Glomerular endothelial cell (primary cell): Measurements from ENCODE around the gene USH2A. TPM values are rescaled to one million over a fixed set of nuclear protein-coding genes. Genes with fewer than 3 reads are reported as not detected.
A peak's percentile ranks its signal among the peaks of the same experiment; 100 is the strongest.

Experiments
- DNase-seq: peaks from one replicate; pipeline ENCODE4 v3.0.0-alpha.2; 2011; ENCODE audit warnings: low read depth, low spot score; ENCODE audit errors: extremely low read depth
- total RNA-seq: library from RNA; depleted of rRNA; stranded (reverse); fragments of >200 nt; gene quantifications from 2 replicates; pipeline ENCODE4 v1.2.3, GENCODE V29; 2015

The USH2A gene
- total RNA-seq, 1 donor from 2014 or later, result not detected

GRCh38 chr1:215623162-215623561, 800.1 kb downstream of the USH2A start:
- no peak for DNase-seq

GRCh38 chr1:215617979-215618378, 805.3 kb downstream of the USH2A start:
- no peak for DNase-seq

- peak; percentile 10 for DNase-seq
These were observed 810.9 kb downstream of the USH2A start for GRCh38 chr1:215612391-215612790.

- no peak for DNase-seq
These were observed 814.6 kb downstream of the USH2A start for GRCh38 chr1:215608646-215609045.

GRCh38 chr1:215607412-215607811, 815.8 kb downstream of the USH2A start:
- no peak for DNase-seq

GRCh38 chr1:215606564-215607168, 816.6 kb downstream of the USH2A start:
- DNase-seq, result no peak

- DNase-seq, result no peak
These were observed 817.2 kb downstream of the USH2A start for GRCh38 chr1:215606036-215606435.

- DNase-seq, result no peak
These were observed 818.1 kb downstream of the USH2A start for GRCh38 chr1:215605011-215605621.

- no peak for DNase-seq
These were observed 819.9 kb downstream of the USH2A start for GRCh38 chr1:215603319-215603718.

GRCh38 chr1:215601276-215601675, 822.0 kb downstream of the USH2A start:
- no peak for DNase-seq

- DNase-seq, result no peak
These were observed 822.4 kb downstream of the USH2A start for GRCh38 chr1:215600867-215601266.

- no peak for DNase-seq
These were observed 822.9 kb downstream of the USH2A start for GRCh38 chr1:215600258-215600792.

- no peak for DNase-seq
These were observed 823.7 kb downstream of the USH2A start for GRCh38 chr1:215599418-215600074.

GRCh38 chr1:215597961-215598360, 825.3 kb downstream of the USH2A start:
- DNase-seq, result no peak

- no peak for DNase-seq
These were observed 828.0 kb downstream of the USH2A start for GRCh38 chr1:215595231-215595630.

GRCh38 chr1:215594640-215595039, 828.6 kb downstream of the USH2A start:
- no peak for DNase-seq

- DNase-seq, result no peak
These were observed 832.3 kb downstream of the USH2A start for GRCh38 chr1:215590779-215591491.

GRCh38 chr1:215589650-215590435, 833.4 kb downstream of the USH2A start:
- DNase-seq, result no peak

- DNase-seq, result no peak
These were observed 838.9 kb downstream of the USH2A start for GRCh38 chr1:215584389-215584788.

GRCh38 chr1:215583185-215583749, 840.0 kb downstream of the USH2A start:
- DNase-seq, result no peak
